Regular cardiac myocyte (primary cell): ENCODE data around the gene EPX. TPM values are rescaled to one million over a fixed set of nuclear protein-coding genes. Genes with fewer than 3 reads are reported as not detected.

Experiments
- total RNA-seq: library from RNA; depleted of rRNA; stranded (reverse); fragments of >200 nt; gene quantifications from 2 replicates; pipeline ENCODE4 v1.2.3, GENCODE V29; 2014

Gene EPX
- total RNA-seq = not detected in 2 replicates

GRCh38 chr17:58192612-58193011 lies at the start of gene EPX:
TSS of gene EPX (plus strand) at chr17:58192726. CDS start at chr17:58192847, 121 bp downstream.

GRCh38 chr17:58147930-58148434 lies 44.5 kb upstream of the EPX start, which contains the start of gene OR4D1:
TSS of gene OR4D1 (plus strand) at chr17:58148384. CDS start at chr17:58155154, 6,770 bp downstream.

DNA sequence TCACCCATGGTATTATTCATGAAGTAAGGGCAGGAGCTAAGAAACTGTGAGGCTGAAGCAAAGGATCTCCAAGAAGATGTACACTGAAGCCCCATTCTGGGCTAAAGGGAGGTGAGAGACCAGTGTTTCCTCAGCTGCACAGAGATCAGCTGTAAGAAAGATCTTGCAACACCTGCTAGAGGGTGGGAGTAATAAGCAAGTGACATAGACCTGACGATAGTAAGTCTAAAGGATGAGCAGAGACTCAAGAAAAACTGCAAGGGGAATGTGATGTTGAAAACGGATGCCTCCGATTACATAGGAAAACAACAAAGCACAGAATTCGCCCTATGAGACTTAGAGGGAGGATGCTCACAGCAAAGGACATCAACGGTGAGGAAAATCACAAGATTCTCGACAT lies 25.8 kb upstream of the EPX start, which contains the start of gene OR4D2:
OR4D2 (plus strand) TSS at position 301 of the 400 bp plus-strand sequence. CDS start 2,674 bp downstream, outside the sequence.

GRCh38 chr17:58219007-58219788 lies 26.7 kb downstream of the EPX start, which contains the start of gene MKS1:
TSS of gene MKS1 (minus strand) at chr17:58219255. CDS start at chr17:58219230, 25 bp downstream.

GRCh38 chr17:58238147-58238634 lies 45.7 kb downstream of the EPX start, which contains the start of gene LPO:
TSS of gene LPO (plus strand) at chr17:58238584. CDS start at chr17:58242980, 4,396 bp downstream.

Other genes with a start within 250 kb of the EPX start
- gene CUEDC1, start 237.3 kb upstream of the EPX start, total RNA-seq = 7.7 and 7.9 TPM in 2 replicates
- 18.8 and 23.4 TPM in 2 replicates for gene VEZF1, start 204.5 kb upstream of the EPX start, total RNA-seq
- gene SRSF1, start 185.5 kb upstream of the EPX start, total RNA-seq = 239 and 672 TPM in 2 replicates
- gene DYNLL2, start 109.3 kb upstream of the EPX start, total RNA-seq = 16.9 and 30.5 TPM in 2 replicates
- not detected in 2 replicates for gene OR4D1, start 44.3 kb upstream of the EPX start, total RNA-seq
- not detected in 2 replicates for gene OR4D2, start 25.7 kb upstream of the EPX start, total RNA-seq
- gene MKS1, start 26.5 kb downstream of the EPX start, total RNA-seq = 10.4 and 13.8 TPM in 2 replicates
- not detected in 2 replicates for gene LPO, start 45.9 kb downstream of the EPX start, total RNA-seq
- 0.58 and 0.85 TPM in 2 replicates for gene MPO, start 88.2 kb downstream of the EPX start, total RNA-seq
- under 0.01 TPM in 1 of 2 replicates, not detected in the other for gene TSPOAP1, start 136.1 kb downstream of the EPX start, total RNA-seq
- gene SUPT4H1, start 159.5 kb downstream of the EPX start, total RNA-seq = 32.1 and 45.1 TPM in 2 replicates
- under 0.01 and 0.28 TPM in 2 replicates for gene RNF43, start 224.8 kb downstream of the EPX start, total RNA-seq